ENCODE results near the gene COPS7A.
A peak's percentile ranks its signal among the peaks of the same experiment; 100 is the strongest.

COPS7A gene

GRCh38 chr12:6723607-6724408 lies at the start of gene COPS7A:
Gene COPS7A (plus strand): TSS chr12:6724046. CDS start chr12:6724657, 611 bp downstream.
- no peak for TF ChIP-seq CTCF (IDR thresholded peaks at IDR 0.05; ENCODE audit: extremely low read depth, missing control alignments)
- DNase-seq (ENCODE audit: low spot score) = peak; percentile 95

GRCh38 chr12:6676962-6677361 lies 46.9 kb upstream of the COPS7A start:
- DNase-seq (ENCODE audit: low spot score) = no peak

GRCh38 chr12:6684609-6685008 lies 39.2 kb upstream of the COPS7A start:
- peak; percentile 29 for TF ChIP-seq CTCF (IDR thresholded peaks at IDR 0.05; ENCODE audit: extremely low read depth, missing control alignments)
- DNase-seq (ENCODE audit: low spot score) = peak; percentile 48

More at GRCh38 chr12:6676962-6677361, 46.9 kb upstream of the COPS7A start:
- no peak for TF ChIP-seq CTCF (IDR thresholded peaks at IDR 0.05; ENCODE audit: extremely low read depth, missing control alignments)

GRCh38 chr12:6685814-6686213 lies 38.0 kb upstream of the COPS7A start:
- DNase-seq (ENCODE audit: low spot score) = no peak
- TF ChIP-seq CTCF (IDR thresholded peaks at IDR 0.05; ENCODE audit: extremely low read depth, missing control alignments) = no peak

GRCh38 chr12:6688543-6688998 lies 35.3 kb upstream of the COPS7A start:
- no peak for DNase-seq (ENCODE audit: low spot score)
- TF ChIP-seq CTCF (IDR thresholded peaks at IDR 0.05; ENCODE audit: extremely low read depth, missing control alignments) = no peak

GRCh38 chr12:6688999-6689882 lies 34.6 kb upstream of the COPS7A start, which contains the start of gene ZNF384:
Gene ZNF384 (minus strand): TSS chr12:6689375. CDS start chr12:6679520, 9,855 bp downstream.
- peak; percentile 97 for DNase-seq (ENCODE audit: low spot score)
- TF ChIP-seq CTCF (IDR thresholded peaks at IDR 0.05; ENCODE audit: extremely low read depth, missing control alignments) = no peak

- no peak for TF ChIP-seq CTCF (IDR thresholded peaks at IDR 0.05; ENCODE audit: extremely low read depth, missing control alignments)
- no peak for DNase-seq (ENCODE audit: low spot score)
These were observed 32.4 kb upstream of the COPS7A start for GRCh38 chr12:6691473-6691872.

All from GM20000 (cell line).